K562 (cell line): Measurements from ENCODE around the gene UBE2R2.
"Not testable (repeated sequence)": the region's sequence is repeated elsewhere in the genome, so short reads cannot be mapped to it uniquely, and the experiment has no call there.

ENCODE experiments used
- ARHGAP35 ChIP-seq: fragments of 450-650 bp; IDR thresholded peaks from 2 replicates; pipeline ENCODE4 v1.6.1; 2018; ENCODE audit not compliant: partially characterized antibody
- ARNT ChIP-seq, 2 experiments: fragments of 450-650 bp; IDR thresholded peaks; 2 replicates each; pipeline ENCODE4 v1.6.1; 2016; ENCODE audit warnings: mild to moderate bottlenecking in 1 of 2
- FOXP1 ChIP-seq: sonication (generic); formaldehyde crosslinking; IDR thresholded peaks from 2 replicates; pipeline ENCODE4 v1.8.0; 2022; ENCODE audit warnings: mild to moderate bottlenecking, missing genetic modification reagents
- MAZ ChIP-seq, 2 experiments: fragments of 450-650 bp in 1 of 2; sonication (generic) in 1 of 2; formaldehyde crosslinking; IDR thresholded peaks in 1 of 2; conservative IDR thresholded peaks in 1 of 2; 2 replicates each; pipeline versions ENCODE4 v1.4.0 to v1.5.0; 2020; ENCODE audit warnings: mild to moderate bottlenecking in 1 of 2, missing genetic modification reagents in 1 of 2
- SP1 ChIP-seq: sonication (generic); formaldehyde crosslinking; IDR thresholded peaks from 2 replicates; pipeline ENCODE4 v1.8.1; 2022; ENCODE audit warnings: mild to moderate bottlenecking, missing genetic modification reagents
- SRSF7 ChIP-seq: fragments of 200-400 bp; formaldehyde crosslinking; optimal IDR thresholded peaks from 2 replicates; pipeline ENCODE3; 2017; ENCODE audit warnings: mild to moderate bottlenecking, low read depth, low read length
- ZBED1 ChIP-seq: IDR thresholded peaks from 2 replicates; pipeline ENCODE4 v1.6.1; 2014
- ZEB2 ChIP-seq: fragments of 450-650 bp; IDR thresholded peaks from 2 replicates; pipeline ENCODE4 v1.6.1; 2016
- ZNF347 ChIP-seq: fragments of 450-650 bp; formaldehyde crosslinking; IDR thresholded peaks from 2 replicates; pipeline ENCODE4 v1.4.0; 2020; ENCODE audit warnings: low read depth, mild to moderate bottlenecking, moderate library complexity
- TF ChIP-seq, protein P1 (sequence below), 3 experiments: IDR thresholded peaks in 2 of 3; conservative IDR thresholded peaks in 1 of 3; 2 replicates each; pipeline ENCODE4 v1.5.1; 2011 to 2012; ENCODE audit warnings: low read length in 3 of 3, mild to moderate bottlenecking in 3 of 3, control low read depth in 2 of 3, improper control_type of control experiment in 1 of 3, inconsistent platforms in 1 of 3, low read depth in 1 of 3, mixed read lengths in 1 of 3, moderate library complexity in 1 of 3; ENCODE audit not compliant: insufficient read depth in 2 of 3
- TF ChIP-seq, protein P2 (sequence below): sonication (generic); formaldehyde crosslinking; IDR thresholded peaks from 2 replicates; pipeline ENCODE4 v1.8.1; 2023; ENCODE audit warnings: mild to moderate bottlenecking, missing genetic modification reagents
- TF ChIP-seq, protein P3 (sequence below): fragments of 450-650 bp; IDR thresholded peaks from 2 replicates; pipeline ENCODE4 v1.6.1; 2017; ENCODE audit warnings: mild to moderate bottlenecking, moderate library complexity

GRCh38 chr9:33863027-33863426 is 46.1 kb downstream of the UBE2R2 start:
- TF ChIP-seq, protein P1, sequence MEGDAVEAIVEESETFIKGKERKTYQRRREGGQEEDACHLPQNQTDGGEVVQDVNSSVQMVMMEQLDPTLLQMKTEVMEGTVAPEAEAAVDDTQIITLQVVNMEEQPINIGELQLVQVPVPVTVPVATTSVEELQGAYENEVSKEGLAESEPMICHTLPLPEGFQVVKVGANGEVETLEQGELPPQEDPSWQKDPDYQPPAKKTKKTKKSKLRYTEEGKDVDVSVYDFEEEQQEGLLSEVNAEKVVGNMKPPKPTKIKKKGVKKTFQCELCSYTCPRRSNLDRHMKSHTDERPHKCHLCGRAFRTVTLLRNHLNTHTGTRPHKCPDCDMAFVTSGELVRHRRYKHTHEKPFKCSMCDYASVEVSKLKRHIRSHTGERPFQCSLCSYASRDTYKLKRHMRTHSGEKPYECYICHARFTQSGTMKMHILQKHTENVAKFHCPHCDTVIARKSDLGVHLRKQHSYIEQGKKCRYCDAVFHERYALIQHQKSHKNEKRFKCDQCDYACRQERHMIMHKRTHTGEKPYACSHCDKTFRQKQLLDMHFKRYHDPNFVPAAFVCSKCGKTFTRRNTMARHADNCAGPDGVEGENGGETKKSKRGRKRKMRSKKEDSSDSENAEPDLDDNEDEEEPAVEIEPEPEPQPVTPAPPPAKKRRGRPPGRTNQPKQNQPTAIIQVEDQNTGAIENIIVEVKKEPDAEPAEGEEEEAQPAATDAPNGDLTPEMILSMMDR (IDR thresholded peaks at IDR 0.05 in 2 of 3, conservative IDR thresholded peaks at IDR 0.05 in 1 of 3; ENCODE audit: insufficient read depth in 2 of 3, low read depth in 1 of 3, low read length in 3 of 3): not testable (repeated sequence)
- not testable (repeated sequence) for TF ChIP-seq ZBED1; FOXP1 (CRISPR knock-in tag); ZNF347 (CRISPR knock-in tag); MAZ (CRISPR knock-in tag; conservative IDR thresholded peaks at IDR 0.05 in 1 of 2, IDR thresholded peaks at IDR 0.05 in 1 of 2); ZEB2; SRSF7; ARNT (IDR thresholded peaks at IDR 0.05); ARHGAP35; SP1 (CRISPR knock-in tag)
- TF ChIP-seq, protein P2, sequence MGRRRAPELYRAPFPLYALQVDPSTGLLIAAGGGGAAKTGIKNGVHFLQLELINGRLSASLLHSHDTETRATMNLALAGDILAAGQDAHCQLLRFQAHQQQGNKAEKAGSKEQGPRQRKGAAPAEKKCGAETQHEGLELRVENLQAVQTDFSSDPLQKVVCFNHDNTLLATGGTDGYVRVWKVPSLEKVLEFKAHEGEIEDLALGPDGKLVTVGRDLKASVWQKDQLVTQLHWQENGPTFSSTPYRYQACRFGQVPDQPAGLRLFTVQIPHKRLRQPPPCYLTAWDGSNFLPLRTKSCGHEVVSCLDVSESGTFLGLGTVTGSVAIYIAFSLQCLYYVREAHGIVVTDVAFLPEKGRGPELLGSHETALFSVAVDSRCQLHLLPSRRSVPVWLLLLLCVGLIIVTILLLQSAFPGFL (CRISPR knock-in tag): not testable (repeated sequence)
- TF ChIP-seq, protein P3, sequence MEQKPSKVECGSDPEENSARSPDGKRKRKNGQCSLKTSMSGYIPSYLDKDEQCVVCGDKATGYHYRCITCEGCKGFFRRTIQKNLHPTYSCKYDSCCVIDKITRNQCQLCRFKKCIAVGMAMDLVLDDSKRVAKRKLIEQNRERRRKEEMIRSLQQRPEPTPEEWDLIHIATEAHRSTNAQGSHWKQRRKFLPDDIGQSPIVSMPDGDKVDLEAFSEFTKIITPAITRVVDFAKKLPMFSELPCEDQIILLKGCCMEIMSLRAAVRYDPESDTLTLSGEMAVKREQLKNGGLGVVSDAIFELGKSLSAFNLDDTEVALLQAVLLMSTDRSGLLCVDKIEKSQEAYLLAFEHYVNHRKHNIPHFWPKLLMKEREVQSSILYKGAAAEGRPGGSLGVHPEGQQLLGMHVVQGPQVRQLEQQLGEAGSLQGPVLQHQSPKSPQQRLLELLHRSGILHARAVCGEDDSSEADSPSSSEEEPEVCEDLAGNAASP: not testable (repeated sequence)
